DMS153 (cell line): Measurements from ENCODE around the gene ARL8B.
"Not testable (repeated sequence)": the region's sequence is repeated elsewhere in the genome, so short reads cannot be mapped to it uniquely, and the experiment has no call there.

Experiments
- DNase-seq: peaks from one replicate; lab custom pipeline; 2025; lab: John Stamatoyannopoulos, UW

ARL8B gene

DNA sequence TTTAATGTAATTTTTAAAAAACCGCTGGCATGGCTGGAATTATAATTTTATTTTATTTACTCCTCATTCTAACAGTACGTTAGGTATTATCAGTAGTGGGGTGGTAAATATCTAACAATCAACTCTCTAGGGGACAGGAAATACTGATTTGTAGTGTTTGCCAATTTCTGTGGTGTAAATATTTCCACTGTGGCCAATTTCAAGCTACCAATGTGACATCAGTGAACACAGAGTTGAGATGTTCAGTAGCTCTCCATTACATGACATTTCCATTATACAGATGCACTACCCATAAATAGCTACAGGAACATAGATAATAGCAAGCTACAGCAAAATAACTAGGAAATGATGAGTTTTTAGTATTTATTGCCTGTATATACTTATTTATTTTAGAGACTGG, 10.0 kb upstream of the ARL8B start:
- DNase-seq, result no peak

DNA sequence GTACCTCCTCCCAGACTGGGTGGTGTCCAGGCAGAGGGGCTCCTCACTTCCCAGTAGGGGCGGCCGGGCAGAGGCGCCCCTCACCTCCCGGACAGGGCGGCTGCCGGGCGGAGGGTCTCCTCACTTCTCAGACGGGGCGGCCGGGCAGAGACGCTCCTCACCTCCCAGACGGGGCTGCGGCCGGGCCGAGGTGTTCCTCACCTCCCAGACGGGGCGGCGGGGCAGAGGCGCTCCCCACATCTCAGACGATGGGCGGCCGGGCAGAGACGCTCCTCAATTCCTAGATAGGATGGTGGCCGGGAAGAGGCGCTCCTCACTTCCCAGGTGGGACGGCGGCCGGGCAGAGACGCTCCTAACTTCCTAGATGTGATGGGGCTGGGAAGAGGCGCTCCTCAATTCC, 8.4 kb upstream of the ARL8B start:
- DNase-seq, result not testable (repeated sequence)

GRCh38 chr3:5115506-5116162, 6.5 kb upstream of the ARL8B start:
- DNase-seq, result no peak

- no peak for DNase-seq
These were observed 5.6 kb upstream of the ARL8B start for GRCh38 chr3:5116538-5116937.

- no peak for DNase-seq
These were observed 1.6 kb upstream of the ARL8B start for GRCh38 chr3:5120446-5120845.

DNA sequence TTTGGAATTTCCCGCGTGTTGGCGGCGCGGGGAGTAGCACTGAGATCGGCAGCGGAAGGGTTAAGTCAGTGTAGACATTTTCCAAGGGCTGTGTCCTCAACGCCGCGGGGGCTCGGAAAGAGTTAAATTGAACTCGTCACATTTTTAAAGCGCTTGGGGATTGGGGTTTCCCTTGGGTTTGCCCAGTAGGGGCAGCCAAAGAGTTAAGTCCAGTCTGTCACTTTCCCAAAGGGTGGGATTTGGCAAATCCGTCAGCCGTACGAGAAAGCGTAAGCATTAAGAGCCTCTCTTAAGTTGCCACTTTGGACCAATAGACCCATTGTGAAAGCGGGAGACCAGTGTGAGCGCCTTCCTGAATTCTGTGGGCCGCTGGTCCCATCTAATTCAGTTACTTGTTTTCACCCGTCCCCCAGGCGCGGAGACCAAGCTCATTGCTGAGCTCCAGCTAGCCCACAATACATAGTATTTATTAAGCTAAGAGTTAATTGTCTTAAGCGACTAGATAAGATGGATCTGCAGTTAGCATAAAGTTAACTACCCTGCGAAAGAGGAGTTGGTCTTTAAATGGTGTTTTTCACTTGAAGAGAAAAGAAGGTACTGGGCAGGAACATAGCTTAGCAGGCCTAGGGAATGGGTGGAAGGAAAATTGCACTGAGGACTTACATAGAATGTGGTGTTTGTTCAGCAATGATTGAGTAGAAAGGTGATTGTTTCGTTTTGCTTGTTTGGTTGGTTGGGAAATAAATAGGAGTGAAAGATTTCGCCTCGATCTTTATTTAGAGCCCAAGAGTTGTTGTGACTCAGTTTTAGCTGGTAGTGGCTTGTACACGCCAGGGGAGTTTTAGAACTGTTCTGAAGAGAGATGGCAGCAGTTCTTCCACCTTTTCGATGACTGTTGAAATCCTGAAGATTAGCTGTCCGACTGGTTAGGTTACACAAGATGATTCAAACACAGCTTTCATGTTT, 932 bp downstream of the ARL8B start:
- DNase-seq, result no peak

GRCh38 chr3:5123937-5124336, 1.8 kb downstream of the ARL8B start:
- no peak for DNase-seq

DNA sequence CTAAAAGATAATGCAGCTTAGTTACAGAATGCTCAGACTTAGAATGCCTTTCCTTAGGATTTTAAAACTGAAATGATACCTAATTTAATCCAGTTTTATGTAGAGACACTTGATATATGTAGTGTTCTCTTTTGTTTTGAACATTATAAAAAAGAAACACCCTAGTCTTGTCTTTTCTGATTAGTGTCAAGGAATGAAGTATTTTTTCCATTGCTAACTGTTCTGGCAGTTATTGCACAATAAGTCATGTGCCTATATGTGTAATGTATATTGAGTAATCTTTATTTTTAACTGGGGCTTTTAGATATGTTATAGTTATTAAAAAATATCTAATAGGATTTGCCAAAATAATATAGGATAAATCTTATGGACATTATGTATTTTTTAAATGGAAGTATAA, 4.5 kb downstream of the ARL8B start:
- DNase-seq, result no peak

DNA sequence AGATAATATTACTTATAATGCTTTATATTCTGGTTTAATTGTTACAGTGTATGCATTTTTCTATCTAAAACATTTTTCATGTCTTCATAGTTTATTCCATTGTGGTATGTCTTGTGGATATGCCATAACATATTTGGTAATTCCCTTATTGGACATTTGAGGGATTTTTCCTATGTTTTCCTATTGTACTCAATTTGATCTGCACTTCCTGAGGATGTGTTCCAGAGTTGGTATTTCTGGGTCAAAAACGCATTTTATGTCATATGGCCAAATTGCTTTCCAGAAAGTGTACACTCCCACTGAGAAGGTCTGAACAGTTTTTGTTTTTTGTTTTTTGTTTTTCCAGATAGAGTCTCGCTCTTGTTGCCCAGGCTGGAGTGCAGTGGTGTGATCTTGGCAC, 6.8 kb downstream of the ARL8B start:
- DNase-seq, result no peak

DNA sequence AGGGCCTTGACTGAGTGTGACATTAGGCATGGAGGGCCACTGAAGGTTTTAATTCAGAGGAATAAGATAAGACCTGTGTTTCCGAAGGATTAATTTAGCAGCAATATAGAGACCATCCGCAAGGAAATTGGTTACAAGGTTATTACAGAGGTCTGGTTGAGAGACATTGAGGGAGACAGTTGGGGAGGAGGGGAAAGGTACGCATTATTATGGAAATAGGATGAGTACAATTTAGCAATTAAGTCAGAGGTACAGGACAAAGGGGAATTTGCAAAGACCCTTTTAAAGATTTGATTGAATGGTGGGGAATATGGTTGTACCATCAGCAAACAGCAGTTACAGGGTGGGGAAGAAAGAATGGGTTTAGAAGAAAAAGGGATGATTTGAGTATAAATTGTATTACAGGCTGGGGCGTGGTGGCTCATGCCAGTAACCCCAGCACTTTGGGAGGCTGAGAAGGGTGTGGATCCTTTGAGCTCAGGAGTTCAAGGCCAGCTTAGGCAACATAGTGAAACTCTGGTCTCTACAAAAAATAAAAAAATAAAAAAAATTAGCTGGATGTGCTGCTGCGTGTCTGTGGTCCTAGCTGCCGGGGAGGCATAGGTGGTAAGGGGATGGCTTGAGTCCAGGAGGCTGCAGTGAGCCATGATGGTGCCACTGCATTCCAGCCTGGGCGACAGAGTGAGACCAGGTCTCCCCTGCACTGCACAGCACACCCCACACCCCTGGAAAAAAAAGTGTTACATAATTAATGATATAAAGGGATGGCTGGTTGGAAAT, 11.3 kb downstream of the ARL8B start:
- DNase-seq, result no peak

GRCh38 chr3:5134019-5134391, 11.9 kb downstream of the ARL8B start:
- DNase-seq, result no peak

GRCh38 chr3:5134499-5134898, 12.4 kb downstream of the ARL8B start:
- DNase-seq, result no peak

GRCh38 chr3:5136211-5136918, 14.3 kb downstream of the ARL8B start:
- DNase-seq, result no peak

GRCh38 chr3:5136919-5137429, 14.9 kb downstream of the ARL8B start:
- no peak for DNase-seq

- DNase-seq, result no peak
These were observed 16.3 kb downstream of the ARL8B start for GRCh38 chr3:5138214-5138981.

GRCh38 chr3:5140230-5140621, 18.1 kb downstream of the ARL8B start:
- DNase-seq, result no peak

- DNase-seq, result no peak
These were observed 18.7 kb downstream of the ARL8B start for GRCh38 chr3:5140839-5141238.

- no peak for DNase-seq
These were observed 19.7 kb downstream of the ARL8B start for GRCh38 chr3:5141760-5142159.

- DNase-seq, result no peak
These were observed 21.4 kb downstream of the ARL8B start for GRCh38 chr3:5143464-5143863.

DNA sequence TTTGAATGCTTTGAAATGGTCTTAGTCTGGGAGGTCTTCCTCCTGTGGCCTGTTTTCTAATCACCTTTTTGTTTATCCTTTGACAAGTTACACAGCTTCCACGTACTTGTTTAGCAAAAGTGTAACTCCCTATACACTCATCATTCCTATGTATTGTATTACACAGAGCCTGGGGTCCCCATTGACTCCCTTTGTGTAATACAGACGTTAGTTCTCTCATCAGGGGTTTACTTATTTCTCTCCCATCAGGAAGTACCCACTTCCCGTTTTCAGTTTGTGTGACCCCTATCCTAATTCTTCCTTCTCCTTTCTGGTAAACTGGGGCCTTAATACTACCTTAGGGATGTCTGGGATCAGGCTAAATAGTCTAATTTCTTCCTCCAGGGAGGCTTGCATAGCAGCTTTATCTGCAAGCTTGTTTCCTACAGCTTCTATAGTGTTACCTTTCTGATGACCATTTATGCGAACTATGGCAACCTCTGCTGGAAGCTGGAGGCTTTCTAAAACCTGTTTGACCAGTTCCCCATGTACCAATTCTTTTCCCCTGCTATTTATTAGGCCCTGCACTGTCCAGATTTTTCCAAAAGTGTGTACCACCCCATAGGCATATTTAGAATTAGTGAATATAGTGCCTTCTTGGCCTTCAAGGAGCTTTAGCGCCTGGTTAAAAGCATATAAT, 22.4 kb downstream of the ARL8B start:
- peak; percentile 13 for DNase-seq
